GM18861 (cell line): Measurements from ENCODE around the gene CHD5.

Experiments used
- ATAC-seq: cut with Tn5 transposase; IDR thresholded peaks from one replicate; pipeline ENCODE4 v1.9.1; 2021; ENCODE audit not compliant: unreplicated experiment

CHD5 gene

GRCh38 chr1:6174621-6175410, 5.3 kb downstream of the CHD5 start:
- no peak for ATAC-seq

- no peak for ATAC-seq
Observed at GRCh38 chr1:6172549-6172948, 7.6 kb downstream of the CHD5 start.

- ATAC-seq = no peak
Observed at GRCh38 chr1:6171548-6172124, 8.5 kb downstream of the CHD5 start.

GRCh38 chr1:6170742-6171201, 9.3 kb downstream of the CHD5 start:
- no peak for ATAC-seq

- ATAC-seq = no peak
Observed at GRCh38 chr1:6170116-6170741, 9.9 kb downstream of the CHD5 start.

- no peak for ATAC-seq
Observed at GRCh38 chr1:6168947-6169586, 11.1 kb downstream of the CHD5 start.

- ATAC-seq = no peak
Observed at GRCh38 chr1:6167391-6168303, 12.5 kb downstream of the CHD5 start.

- ATAC-seq = no peak
Observed at GRCh38 chr1:6166655-6167390, 13.3 kb downstream of the CHD5 start.

- no peak for ATAC-seq
Observed at GRCh38 chr1:6166221-6166620, 13.9 kb downstream of the CHD5 start.

GRCh38 chr1:6165441-6165985, 14.6 kb downstream of the CHD5 start:
- no peak for ATAC-seq

- ATAC-seq = no peak
Observed at GRCh38 chr1:6165027-6165426, 15.1 kb downstream of the CHD5 start.

- no peak for ATAC-seq
Observed at GRCh38 chr1:6163973-6164617, 16.0 kb downstream of the CHD5 start.

GRCh38 chr1:6163191-6163972, 16.7 kb downstream of the CHD5 start:
- no peak for ATAC-seq

GRCh38 chr1:6162773-6163172, 17.3 kb downstream of the CHD5 start:
- ATAC-seq = no peak

- no peak for ATAC-seq
Observed at GRCh38 chr1:6162341-6162740, 17.8 kb downstream of the CHD5 start.

GRCh38 chr1:6158181-6158580, 21.9 kb downstream of the CHD5 start:
- no peak for ATAC-seq

GRCh38 chr1:6157528-6158174, 22.5 kb downstream of the CHD5 start:
- no peak for ATAC-seq

- ATAC-seq = no peak
Observed at GRCh38 chr1:6157132-6157527, 23.0 kb downstream of the CHD5 start.
